Adipocyte (in vitro differentiated cells): ENCODE data around the gene RNF111.
A peak's percentile ranks its signal among the peaks of the same experiment; 100 is the strongest.

Source experiments
- DNase-seq: peaks from one replicate; pipeline ENCODE4 v3.0.0-alpha.2; 2015; ENCODE audit warnings: low read depth
- H3K27me3 ChIP-seq: replicated peaks from 2 replicates; pipeline ENCODE4 v1.7.0; 2013; ENCODE audit warnings: mild to moderate bottlenecking, low read length, moderate library complexity; ENCODE audit not compliant: control insufficient read depth, insufficient read depth
- H3K36me3 ChIP-seq: 2 replicates; pipeline ENCODE4 v1.7.0; 2013; ENCODE audit warnings: low read length, mild to moderate bottlenecking, moderate library complexity; ENCODE audit not compliant: control insufficient read depth, insufficient read depth, severe bottlenecking
- H3K4me1 ChIP-seq: 2 replicates; pipeline ENCODE4 v1.7.0; 2013; ENCODE audit warnings: mild to moderate bottlenecking, low read length, moderate library complexity; ENCODE audit not compliant: control insufficient read depth, insufficient read depth
- H3K4me3 ChIP-seq: 2 replicates; pipeline ENCODE4 v1.7.0; 2013; ENCODE audit warnings: mild to moderate bottlenecking, low read length, moderate library complexity
- H3K9ac ChIP-seq: 2 replicates; pipeline ENCODE4 v1.7.0; 2013; ENCODE audit warnings: mild to moderate bottlenecking, low read length, moderate library complexity
- H3K9me3 ChIP-seq: 2 replicates; pipeline ENCODE4 v1.7.0; 2013; ENCODE audit warnings: mild to moderate bottlenecking, low read length, moderate library complexity; ENCODE audit not compliant: control insufficient read depth

The RNF111 gene

GRCh38 chr15:59002418-59002859 lies 15.0 kb downstream of the RNF111 start:
- H3K36me3 ChIP-seq = peaks cover 22% of the 10 kb centered on the region
- no peak overlapping the region for H3K9ac ChIP-seq
- H3K9me3 ChIP-seq = no peaks in the 10 kb centered on the region
- H3K4me3 ChIP-seq = no peak overlapping the region
- peaks cover 10% of the 10 kb centered on the region for H3K4me1 ChIP-seq
- no peaks in the 10 kb centered on the region for H3K27me3 ChIP-seq
- no peak for DNase-seq

- Histone ChIP-seq H3K9ac (no peak overlapping the region), H3K27me3 (no peaks in the 10 kb centered on the region), H3K36me3 (peaks cover 25% of the 10 kb centered on the region), H3K4me1 (no peaks in the 10 kb centered on the region), H3K4me3 (no peak overlapping the region), H3K9me3 (no peaks in the 10 kb centered on the region)
- DNase-seq = no peak
Observed at GRCh38 chr15:59005579-59005978, 18.1 kb downstream of the RNF111 start.

GRCh38 chr15:59008086-59008485 lies 20.6 kb downstream of the RNF111 start:
- H3K27me3 ChIP-seq = no peaks in the 10 kb centered on the region
- H3K4me1 ChIP-seq = peaks cover 1% of the 10 kb centered on the region
- peaks cover 25% of the 10 kb centered on the region for H3K36me3 ChIP-seq
- H3K9me3 ChIP-seq = no peaks in the 10 kb centered on the region
- no peak for DNase-seq
- H3K9ac ChIP-seq = no peak overlapping the region
- H3K4me3 ChIP-seq = no peak overlapping the region

GRCh38 chr15:59011262-59011952 lies 23.9 kb downstream of the RNF111 start:
- H3K27me3 ChIP-seq = no peaks in the 10 kb centered on the region
- peaks cover 16% of the 10 kb centered on the region for H3K4me1 ChIP-seq
- DNase-seq = no peak
- no peaks in the 10 kb centered on the region for H3K9me3 ChIP-seq
- H3K4me3 ChIP-seq = no peak overlapping the region
- no peak overlapping the region for H3K9ac ChIP-seq
- H3K36me3 ChIP-seq = peaks cover 12% of the 10 kb centered on the region

GRCh38 chr15:59013246-59013873 lies 25.9 kb downstream of the RNF111 start:
- Histone ChIP-seq H3K4me3 (no peak overlapping the region), H3K9me3 (no peaks in the 10 kb centered on the region), H3K36me3 (peaks cover 11% of the 10 kb centered on the region), H3K27me3 (no peaks in the 10 kb centered on the region), H3K4me1 (peaks cover 16% of the 10 kb centered on the region), H3K9ac (no peak overlapping the region)
- DNase-seq = no peak

- Histone ChIP-seq H3K9ac (no peak overlapping the region), H3K27me3 (no peaks in the 10 kb centered on the region), H3K4me3 (no peak overlapping the region), H3K36me3 (peaks cover 11% of the 10 kb centered on the region), H3K9me3 (no peaks in the 10 kb centered on the region), H3K4me1 (peaks cover 16% of the 10 kb centered on the region)
- no peak for DNase-seq
Observed at GRCh38 chr15:59014068-59014467, 26.6 kb downstream of the RNF111 start.

- Histone ChIP-seq H3K27me3 (no peaks in the 10 kb centered on the region), H3K36me3 (peaks cover 26% of the 10 kb centered on the region), H3K4me3 (no peak overlapping the region), H3K9me3 (no peaks in the 10 kb centered on the region), H3K4me1 (peaks cover 21% of the 10 kb centered on the region), H3K9ac (no peak overlapping the region)
- DNase-seq = no peak
Observed at GRCh38 chr15:59017449-59017848, 30.0 kb downstream of the RNF111 start.

GRCh38 chr15:59018833-59019232 lies 31.4 kb downstream of the RNF111 start:
- no peak overlapping the region for H3K4me3 ChIP-seq
- H3K27me3 ChIP-seq = no peaks in the 10 kb centered on the region

GRCh38 chr15:59020322-59020721 lies 32.9 kb downstream of the RNF111 start:
- peak; percentile 4 for DNase-seq
- no peaks in the 10 kb centered on the region for H3K27me3 ChIP-seq
- H3K4me1 ChIP-seq = peaks cover 5% of the 10 kb centered on the region
- no peaks in the 10 kb centered on the region for H3K9me3 ChIP-seq
- no peak overlapping the region for H3K4me3 ChIP-seq
- no peak overlapping the region for H3K9ac ChIP-seq
- H3K36me3 ChIP-seq = peaks cover 35% of the 10 kb centered on the region

More at GRCh38 chr15:59018833-59019232, 31.4 kb downstream of the RNF111 start:
- no peak for DNase-seq
- H3K36me3 ChIP-seq = peaks cover 29% of the 10 kb centered on the region
- no peaks in the 10 kb centered on the region for H3K9me3 ChIP-seq
- peaks cover 12% of the 10 kb centered on the region for H3K4me1 ChIP-seq
- H3K9ac ChIP-seq = no peak overlapping the region

GRCh38 chr15:59022188-59022587 lies 34.7 kb downstream of the RNF111 start:
- Histone ChIP-seq H3K4me3 (no peak overlapping the region), H3K9me3 (no peaks in the 10 kb centered on the region), H3K9ac (no peak overlapping the region), H3K27me3 (no peaks in the 10 kb centered on the region), H3K4me1 (peaks cover 5% of the 10 kb centered on the region), H3K36me3 (peaks cover 26% of the 10 kb centered on the region)
- DNase-seq = no peak

GRCh38 chr15:59026207-59026606 lies 38.7 kb downstream of the RNF111 start:
- Histone ChIP-seq H3K9ac (no peak overlapping the region), H3K4me1 (no peaks in the 10 kb centered on the region), H3K36me3 (peaks cover 29% of the 10 kb centered on the region), H3K27me3 (no peaks in the 10 kb centered on the region), H3K4me3 (no peak overlapping the region), H3K9me3 (no peaks in the 10 kb centered on the region)
- DNase-seq = no peak
